Hematopoietic multipotent progenitor cell treated with erythropoietin and hydrocortisone succinate and interleukin-3 and kit ligand, for 4 days (in vitro differentiated cells): ENCODE data around the gene CEMP1.
A peak's percentile ranks its signal among the peaks of the same experiment; 100 is the strongest.
"Not testable (repeated sequence)": the region's sequence is repeated elsewhere in the genome, so short reads cannot be mapped to it uniquely, and the experiment has no call there.

Experiments
- DNase-seq: peaks from one replicate; pipeline ENCODE4 v3.0.0-alpha.2; 2015

Gene CEMP1

DNA sequence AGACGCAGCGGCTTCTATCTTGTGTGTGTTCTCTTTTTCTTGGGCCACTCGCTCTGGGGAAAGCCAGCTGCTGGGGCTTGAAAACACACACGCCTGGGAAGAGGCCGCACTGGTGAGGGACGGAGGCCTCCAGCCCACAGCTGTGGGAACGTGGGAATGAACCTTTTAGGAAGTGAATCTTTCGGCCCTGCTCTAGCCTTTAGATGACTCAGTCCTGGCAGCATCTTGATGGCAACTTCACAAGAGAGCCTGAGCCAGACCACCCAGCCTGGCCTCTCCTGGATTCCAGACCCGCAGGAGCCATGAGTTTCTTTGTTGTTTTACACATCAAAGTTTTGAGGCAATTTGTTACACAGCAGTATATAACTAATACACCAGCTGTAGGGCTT lies 4.4 kb upstream of the CEMP1 start:
- no peak for DNase-seq

DNA sequence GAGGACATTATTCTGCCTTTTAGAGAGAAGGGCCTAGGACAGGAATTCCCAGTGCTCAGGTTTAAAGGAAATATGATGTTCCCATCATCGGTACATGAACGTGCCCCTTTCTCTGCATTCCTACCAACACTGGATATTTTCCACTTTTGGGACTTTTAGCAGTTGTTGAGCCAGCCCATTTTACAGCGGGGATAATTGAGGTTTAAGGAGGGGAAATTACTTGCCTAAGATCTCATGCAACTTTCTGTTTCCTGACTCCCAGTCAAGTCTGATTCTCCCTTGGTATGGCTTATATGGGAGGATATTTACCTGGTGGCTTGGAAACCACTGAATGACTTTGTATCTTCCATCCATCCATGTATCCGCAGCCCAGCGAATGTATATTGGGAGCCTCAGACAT lies 3.1 kb upstream of the CEMP1 start:
- DNase-seq = not testable (repeated sequence)

DNA sequence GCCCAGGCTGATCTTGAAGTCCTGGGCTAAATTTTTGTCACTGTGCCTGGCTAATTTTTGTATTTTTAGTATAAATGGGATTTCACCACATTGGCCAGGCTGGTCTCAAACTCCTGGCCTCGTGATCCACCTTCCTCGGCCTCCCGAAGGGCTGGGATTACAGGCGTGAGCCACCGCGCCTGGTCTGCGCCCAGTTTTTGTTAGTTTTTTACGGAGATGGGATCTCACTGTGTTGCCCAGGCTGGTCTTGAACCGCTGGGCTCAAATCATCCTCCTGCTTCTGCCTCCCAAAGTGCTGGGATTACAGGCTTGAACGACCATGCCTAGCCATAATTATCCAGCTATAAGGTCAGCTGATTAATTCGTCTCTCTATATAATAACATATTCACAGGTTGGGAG lies 2.7 kb upstream of the CEMP1 start:
- no peak for DNase-seq

DNA sequence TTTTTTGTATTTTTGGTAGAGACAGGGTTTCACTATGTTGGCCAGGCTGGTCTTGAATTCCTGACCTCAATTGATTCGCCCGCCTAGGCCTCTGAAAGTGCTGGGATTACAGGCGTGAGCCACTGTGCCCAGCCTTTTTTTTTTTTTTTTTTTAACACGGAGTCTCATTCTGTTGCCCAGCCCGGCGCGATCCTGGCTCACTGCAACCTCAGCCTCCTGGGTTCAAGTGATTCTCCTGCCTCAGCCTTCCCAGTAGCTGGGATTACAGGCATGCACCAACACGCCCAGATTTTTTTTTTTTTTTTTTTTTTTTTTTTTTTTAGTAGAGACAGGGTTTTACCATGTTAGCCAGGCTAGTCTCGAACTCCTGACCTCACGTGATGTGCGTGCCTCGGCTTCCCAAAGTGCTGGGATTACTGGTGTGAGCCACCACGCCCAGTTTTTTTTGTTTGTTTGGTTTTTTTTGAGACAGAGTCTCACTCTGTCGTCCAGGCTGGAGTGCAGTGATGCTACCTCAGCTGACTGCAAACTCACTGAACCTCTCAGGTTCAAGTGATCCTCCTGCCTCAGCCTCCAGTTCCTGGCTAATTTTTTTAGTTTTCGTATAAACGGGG lies 2.0 kb upstream of the CEMP1 start:
- not testable (repeated sequence) for DNase-seq

DNA sequence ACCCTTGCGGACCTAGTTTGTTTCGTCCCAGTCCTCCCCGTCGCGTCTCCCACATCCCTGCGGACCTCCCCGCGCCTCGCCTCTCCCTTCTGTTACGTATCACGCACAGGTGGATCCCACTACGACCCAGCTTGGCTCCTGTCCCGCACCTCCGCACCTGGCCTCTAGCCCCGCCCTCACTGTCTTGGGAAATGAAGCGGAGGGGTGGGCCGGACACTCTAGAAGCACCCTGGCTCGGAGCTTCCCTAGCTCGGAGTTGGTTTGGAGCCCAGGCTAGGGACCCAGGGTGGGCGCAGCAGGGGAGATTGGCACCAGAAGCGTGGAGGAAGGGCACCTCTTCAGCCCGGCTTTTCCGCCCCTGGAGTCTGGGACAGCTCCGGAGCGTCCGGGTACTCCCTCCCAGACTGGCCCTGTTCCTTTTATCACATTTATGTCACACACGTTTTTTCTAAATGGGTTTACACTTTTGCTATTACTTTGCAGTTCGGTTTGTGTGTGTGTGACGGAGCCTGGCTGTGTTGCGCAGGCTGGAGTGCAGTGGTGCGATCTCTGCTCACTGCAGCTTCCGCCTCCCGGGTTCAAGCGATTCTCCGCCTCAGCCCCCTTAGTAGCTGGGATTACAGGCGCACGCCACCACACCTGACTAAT lies 1.4 kb upstream of the CEMP1 start:
- DNase-seq = peak; percentile 76

DNA sequence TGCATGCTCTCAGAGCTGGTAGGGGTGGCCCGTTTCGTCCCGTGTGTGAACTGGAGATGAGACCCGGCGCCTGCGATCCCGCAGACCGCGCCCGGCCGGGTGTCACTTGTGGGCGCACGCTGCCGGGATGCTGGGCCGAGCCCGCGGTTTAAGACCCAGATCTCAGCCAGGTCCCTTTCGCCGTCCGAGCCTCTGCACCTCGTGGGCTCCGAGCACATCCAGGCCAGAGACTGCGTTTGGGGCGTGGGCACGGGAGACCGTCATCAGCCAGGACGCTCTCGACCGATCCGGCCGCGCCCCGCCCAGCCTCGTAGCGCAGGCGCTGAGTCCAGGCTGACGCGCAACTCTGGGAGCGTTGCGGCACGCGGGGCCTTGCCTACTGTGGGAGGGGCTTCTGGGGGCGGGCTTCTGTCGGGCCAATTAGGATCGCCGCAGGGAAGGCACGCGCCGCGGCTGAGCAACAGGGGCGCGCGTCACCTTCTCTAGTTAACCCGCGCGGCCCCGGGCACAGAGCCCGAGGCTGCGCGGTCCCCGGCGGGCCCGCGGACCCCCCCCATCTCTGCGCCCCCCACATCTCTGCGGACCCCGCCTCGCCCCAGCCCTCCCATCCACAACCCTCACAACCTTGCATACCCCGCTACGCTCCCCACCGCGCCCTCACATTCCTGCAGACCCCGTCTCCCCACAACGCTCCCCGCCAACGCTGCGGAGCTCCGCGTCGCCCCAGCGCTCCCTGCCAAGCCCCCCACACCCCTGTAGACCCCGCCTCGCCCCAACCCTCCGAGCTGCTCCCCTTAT lies 687 bp upstream of the CEMP1 start:
- DNase-seq = peak; percentile 99

DNA sequence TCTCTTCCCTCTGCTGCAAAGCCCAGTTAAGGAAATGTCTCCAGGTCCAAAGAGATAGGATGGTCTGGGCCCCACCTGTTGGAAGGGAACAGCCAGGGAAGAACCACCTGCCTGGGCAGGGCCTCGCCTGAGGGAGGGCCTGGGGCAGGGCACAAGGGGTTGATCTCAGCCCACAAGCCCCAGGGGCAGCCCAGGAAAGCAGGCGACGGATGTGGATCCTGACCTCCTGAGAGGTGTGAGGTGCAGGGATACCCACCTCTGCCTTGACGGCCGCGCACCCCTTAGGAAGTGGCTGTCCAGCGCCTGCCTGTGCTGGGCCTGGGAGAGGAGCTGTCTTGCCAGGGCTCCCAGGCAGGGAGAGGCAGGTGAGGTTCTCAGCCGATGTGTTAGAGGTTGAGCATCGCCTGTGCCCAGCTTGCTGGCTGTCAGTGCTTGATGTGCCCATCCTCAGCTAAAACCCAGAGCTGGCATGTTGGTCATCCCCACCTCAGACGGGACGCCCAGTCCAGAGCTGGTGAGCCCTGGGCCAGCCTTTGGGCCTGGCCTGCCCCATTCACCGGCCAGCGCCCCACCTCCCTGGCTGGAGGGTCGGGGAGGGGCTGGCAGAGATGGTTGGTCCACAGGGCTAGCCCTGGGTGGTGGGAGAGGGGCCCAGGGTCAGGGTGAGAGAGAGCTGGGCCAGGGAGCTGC lies 434 bp downstream of the CEMP1 start:
- DNase-seq = no peak

DNA sequence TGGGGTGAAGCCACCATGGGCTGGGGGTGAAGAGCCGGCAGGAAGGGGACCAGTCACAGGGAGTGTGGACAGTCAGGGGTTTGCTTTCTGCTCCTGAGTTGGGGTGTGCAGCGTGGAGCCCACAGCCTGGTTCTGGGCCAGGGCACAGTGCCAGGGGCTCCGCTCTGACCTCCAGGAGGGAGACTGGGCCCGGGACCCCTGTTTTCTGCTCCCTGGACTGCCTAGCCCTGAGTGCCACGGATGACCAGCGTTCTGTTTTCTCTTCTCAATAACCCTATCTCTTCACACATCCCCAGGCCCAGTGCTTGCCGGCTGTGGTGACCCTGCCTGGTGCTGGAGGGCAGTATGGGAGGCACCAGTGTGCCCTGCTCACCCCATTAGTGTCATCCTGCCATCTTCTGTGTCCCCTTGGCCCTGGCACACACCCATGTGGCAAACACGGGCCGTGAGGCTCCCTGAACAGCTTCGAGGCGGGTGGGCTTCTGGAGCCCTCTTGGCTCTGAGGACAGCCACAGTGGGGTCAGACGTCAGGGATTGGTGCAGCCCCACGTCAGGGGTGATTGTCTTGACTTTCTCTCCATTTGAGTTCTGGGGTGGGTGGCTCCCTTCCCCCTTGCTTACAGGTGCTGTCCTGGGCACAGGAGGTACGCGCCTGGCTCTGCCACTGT lies 1.1 kb downstream of the CEMP1 start:
- no peak for DNase-seq

DNA sequence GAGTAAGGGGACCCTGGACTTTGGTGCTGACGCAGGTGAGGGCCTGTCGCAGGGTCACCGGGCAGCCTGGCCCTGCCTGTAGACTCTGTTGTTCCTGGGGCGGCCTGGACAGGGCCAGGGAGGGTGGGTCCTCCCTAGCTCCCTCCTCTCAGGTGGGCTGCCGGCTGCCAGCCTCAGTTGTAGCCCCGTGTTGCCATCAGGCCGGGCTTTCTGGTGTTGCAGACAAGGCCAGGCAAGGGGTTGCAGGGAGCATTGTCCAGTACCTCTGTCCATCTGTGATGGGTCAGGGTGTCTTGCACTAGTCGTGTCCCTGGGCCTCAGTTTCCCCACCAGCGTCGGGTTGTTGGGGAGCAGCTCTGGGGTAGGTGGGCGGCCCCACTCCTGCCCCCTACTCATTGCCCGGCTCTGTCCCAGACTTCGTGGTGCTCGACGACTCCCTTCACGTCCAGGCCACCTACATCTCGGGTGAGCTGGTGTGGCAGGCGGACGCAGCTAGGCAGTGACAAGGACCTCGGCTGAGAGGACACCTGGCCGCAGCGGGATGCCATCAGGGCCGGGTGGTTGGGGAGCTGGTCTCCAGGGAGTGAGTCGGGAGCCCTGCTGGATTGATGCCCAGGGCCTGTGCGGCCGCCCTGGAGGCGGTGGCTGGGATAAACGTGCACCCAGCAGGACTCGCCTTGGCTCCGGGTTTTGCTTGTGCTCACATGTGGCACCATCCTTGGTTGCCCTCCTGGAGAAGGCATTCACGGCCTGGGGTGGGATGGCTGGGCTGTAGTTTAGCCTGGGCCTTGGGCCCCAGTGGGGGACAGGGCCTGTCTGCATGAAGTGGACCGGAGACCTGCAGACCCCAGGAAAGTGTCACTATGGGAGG lies 1.9 kb downstream of the CEMP1 start:
- peak; percentile 43 for DNase-seq

DNA sequence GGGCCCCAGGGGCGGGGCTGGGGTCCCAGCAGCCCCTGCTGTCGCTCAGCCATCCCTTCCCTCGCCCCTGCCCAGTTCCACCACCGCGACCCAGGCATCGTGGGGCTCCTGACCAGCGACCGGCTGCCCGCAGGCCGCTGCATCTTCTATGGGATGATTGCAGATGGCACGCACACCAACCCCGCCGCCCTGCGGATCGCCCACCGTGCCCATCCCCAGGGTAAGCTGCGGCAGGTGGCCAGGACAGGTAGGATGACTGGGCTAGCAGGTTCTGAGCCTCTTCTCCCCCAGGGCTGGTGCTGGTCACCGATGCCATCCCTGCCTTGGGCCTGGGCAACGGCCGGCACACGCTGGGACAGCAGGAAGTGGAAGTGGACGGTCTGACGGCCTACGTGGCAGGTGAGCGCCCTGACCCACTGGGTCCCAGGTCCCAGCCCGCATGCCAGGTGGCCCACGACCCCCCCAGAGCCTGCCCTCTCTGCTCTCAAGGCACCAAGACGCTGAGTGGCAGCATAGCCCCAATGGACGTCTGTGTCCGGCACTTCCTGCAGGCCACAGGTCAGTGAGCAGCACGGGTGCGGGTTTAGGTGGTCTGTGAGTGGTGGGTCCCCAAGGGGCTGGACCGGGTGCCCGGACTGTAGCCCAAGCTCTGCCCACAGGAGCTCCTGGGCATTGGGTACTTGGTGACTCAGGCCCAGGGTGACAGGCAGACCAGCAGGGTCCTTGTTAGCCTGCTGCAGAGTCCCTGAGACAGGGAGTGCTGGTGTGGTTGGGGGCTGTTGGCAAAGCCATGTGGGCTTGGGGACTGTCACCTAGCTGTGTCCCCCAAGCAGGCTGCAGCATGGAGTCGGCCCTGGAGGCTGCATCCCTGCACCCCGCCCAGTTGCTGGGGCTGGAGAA lies 2.8 kb downstream of the CEMP1 start:
- no peak for DNase-seq

DNA sequence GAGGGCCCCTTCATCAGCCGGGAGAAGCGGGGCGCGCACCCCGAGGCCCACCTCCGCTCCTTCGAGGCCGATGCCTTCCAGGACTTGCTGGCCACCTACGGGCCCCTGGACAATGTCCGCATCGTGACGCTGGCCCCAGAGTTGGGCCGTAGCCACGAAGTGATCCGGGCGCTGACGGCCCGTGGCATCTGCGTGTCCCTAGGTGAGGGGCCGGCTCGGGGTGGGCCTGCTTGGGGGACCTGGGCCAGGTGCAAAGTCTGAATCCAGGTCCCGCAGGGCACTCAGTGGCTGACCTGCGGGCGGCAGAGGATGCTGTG lies 3.5 kb downstream of the CEMP1 start:
- DNase-seq = no peak

DNA sequence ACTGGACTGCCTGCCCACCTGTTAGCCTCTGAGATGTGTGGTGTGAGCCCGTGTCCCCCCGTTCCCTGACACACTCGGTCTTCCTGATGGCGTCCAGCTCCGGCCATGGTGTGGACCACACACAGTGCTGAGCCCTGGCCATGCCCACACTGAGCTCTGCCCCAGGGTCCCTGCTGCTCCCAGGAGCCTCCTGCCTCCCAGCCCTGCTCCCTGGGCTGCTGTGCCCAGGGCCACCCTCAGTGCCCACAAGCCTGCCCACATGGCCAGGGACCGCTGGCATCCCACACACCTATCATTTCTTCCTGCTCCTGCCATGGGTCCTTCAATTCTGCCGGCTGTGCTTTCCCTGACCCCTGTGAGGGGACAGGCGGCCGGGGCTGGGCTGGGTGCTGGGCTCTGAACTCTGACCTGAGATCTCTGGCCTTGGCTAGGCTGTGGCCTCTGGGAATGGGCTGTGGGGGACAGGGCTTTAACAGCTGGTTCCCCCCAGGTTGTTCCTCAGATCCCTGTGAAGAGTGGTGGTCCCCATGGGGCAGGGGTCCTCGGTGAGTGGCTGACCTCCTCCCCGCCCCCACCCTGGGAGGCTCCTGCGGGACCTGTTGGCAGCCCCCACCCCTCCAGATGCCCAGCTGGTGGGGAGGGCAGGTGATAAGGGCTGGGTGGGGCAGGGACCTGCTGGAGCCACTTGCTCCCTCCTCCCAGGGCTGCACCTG lies 4.0 kb downstream of the CEMP1 start:
- DNase-seq = no peak

DNA sequence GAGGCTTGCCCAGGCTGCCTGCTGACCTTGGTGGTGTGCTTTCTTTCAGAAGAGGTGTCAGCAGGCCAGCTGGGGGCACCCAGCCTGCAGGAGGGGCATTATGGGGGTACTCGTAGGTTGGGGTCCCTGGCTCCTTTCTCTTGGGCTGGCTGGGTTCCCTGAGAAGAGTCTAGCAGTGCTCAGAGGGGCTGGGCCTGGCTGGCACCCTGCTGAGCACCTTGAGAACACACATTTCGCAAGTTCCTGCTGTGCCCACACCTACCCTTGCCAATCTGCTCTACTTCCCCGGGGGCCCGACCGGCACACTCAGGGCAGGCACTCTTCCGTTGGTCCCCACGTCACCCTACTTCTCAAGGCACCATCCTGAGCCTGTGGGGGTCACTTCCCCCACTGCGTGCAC lies 5.1 kb downstream of the CEMP1 start:
- DNase-seq = no peak

DNA sequence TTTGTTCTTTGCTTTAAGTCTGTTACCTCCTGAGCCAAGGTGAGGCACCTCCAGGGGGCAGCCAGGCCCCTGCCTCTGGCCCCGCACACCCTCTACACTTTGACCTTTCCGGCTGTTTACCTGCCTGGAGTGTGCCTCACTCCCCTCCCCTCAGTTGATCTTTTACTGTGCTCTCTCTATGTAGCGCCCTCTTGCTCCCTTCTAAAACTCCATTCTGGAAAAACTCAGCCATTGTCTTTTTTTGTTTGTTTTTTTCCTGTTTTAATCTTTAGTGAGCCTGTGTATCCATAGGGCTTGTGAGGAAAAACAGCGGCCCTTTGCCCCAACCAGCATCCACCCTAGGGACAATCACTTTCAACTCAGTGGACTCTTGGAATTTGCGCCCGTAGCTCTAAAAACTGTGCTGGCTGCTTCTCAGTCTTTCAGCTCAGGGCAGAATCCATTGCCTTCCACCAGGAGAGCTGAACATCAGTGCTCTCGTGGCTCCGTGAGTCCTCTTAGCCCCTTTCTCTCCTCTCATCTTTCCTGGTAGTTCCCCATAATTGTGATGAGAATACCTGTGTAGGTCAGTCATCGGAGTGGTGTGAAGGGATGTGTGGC lies 6.8 kb downstream of the CEMP1 start:
- no peak for DNase-seq

DNA sequence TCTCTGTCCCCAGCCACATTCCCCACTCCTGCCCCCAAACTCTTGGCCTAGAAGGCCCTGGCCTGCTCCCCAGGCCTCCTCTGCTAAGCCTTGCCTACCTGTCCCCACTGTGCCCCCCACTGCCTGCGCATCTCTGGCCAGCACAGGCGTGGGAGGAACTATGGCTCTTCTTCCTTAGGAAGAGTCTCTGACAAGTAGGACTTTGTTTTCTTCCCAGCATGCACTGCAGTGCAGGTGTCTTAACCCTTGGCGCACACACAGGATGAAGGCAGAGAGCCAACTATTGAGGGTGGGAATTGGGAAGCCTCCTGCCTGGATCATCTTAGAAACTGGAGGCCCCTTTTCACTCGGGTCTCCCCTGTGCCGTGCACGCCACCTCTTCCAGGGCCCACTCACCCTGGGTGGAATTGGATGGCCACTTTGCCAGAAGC lies 7.4 kb downstream of the CEMP1 start:
- DNase-seq = no peak

DNA sequence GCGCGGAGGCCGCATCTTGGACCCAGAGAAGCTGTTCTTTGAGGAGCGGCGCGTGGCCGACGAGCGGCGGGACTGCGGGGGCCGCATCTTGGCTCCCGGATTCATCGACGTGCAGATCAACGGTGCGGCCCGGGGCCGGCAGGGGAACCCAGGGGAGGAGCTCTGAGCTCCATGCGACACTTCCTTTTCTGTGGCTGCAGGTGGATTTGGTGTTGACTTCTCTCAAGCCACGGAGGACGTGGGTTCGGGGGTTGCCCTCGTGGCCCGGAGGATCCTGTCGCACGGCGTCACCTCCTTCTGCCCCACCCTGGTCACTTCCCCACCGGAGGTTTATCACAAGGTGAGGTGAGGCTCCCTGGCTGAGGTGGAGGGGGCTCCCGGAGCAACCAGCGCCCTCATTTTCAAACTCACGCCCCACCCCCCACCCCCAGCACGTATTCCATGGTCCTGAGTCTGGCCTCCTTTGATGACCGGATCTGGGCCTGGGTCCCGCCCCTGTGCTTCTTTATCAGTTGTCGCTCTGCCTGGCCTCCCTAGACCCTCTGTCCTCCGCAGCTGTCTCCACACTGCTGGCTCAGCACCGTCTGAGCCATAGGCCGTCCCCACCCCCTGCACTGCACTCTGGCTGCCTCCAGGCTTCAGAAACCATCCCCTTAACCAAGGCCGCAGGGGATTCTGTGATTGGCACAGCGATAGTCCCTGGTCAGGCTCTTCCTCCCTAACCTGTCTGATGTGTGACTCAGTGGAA lies 10.2 kb downstream of the CEMP1 start:
- peak; percentile 73 for DNase-seq

DNA sequence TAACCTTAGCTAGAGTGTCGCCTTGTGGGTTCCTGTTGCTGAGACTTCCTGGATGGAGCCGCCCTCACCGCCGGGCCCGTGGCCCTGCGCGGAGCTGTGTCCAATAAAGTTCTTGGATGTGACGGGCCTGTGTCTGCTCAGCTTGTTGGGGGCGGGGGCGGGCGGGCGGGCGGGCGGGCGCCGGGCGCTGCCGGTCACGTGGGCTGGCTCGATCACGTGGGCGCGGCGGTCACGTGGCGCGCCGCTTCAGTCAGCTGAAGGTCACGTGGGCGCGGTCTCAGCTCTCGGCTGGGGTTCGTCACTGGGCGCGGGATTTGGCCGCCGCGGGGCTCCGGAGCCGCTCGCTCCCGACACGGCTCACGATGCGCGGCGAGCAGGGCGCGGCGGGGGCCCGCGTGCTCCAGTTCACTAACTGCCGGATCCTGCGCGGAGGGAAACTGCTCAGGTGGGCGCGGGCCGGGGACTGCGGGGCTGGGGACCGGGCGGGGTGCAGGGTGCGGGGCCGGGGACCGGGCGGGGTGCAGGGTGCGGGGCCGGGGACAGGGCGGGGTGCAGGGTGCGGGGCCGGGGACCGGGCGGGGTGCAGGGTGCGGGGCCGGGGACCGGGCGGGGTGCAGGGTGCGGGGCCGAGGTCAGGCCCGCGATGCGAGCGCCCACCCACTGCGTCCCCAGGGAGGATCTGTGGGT lies 11.0 kb downstream of the CEMP1 start, which contains the start of gene AMDHD2:
Gene AMDHD2, plus strand, starts transcription at position 275 of the 687 bp plus-strand sequence. Its CDS starts 88 bp downstream, at position 363.
- peak; percentile 96 for DNase-seq

DNA sequence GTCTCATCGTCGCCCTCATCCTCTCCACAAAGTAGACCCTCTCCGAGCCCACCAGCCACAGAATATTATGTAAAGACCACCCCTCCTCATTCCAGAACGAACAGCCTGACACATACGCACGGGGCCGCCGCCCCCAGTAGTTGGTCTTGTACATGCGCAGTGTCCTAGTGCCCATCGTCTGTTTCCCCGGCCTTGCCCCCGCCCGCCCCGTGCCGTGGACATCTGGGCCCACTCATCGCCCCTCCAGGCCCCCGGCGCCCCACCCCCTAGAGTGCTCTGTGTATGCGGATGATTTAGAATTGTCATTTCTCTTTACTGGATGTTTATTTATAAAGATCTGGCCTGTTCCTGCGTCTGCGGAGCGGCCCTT lies 11.5 kb downstream of the CEMP1 start:
- DNase-seq = no peak
